ENCODE data around the gene MRPL55.
A peak's percentile ranks its signal among the peaks of the same experiment; 100 is the strongest.

MRPL55 gene

DNA sequence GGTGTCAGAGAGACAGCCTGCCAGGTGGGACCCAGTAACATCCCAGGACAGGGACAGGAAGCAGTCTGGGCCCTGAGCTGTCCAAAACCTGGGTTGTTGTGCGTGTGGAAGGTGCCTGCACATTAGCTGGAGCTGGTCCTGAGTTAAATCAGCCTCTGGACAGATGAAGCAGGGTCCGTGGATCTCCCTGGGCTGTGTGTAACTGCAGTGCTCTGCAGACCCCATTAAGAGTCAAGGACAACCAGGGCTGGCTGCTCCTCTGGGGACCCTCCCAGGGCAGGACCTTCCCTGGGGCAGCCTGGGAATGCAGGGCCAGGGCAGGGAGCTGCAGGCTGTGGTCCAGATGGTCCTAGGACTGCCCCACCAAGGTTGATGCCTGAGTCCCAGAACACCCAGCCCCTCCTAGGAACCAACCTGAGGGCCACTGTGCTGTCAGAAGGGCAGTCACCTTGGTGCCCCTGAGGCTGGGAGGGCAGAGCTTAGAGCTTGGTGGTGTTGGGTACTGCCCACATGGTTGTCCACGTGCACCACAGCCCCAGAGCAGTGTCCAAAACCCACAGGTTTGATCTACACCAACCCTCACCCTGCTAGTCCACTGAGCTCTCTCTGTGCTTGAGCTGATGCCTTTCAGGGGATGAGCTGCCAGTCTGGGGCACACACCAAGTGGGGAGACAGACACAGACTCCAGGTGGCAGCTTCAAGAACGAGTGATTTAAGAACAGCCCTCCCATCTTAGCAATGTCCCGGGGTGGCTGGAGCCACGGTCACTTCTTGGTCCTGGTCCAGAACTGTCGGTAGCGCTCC, 2.9 kb downstream of the MRPL55 start:
- no peaks in the 10 kb centered on the region for H3K9me3 ChIP-seq (ENCODE audit: insufficient read depth, low read depth, low read length)
- H3K36me3 ChIP-seq (ENCODE audit: insufficient read depth, low read length) = peaks cover 19% of the 10 kb centered on the region
- H3K9ac ChIP-seq (ENCODE audit: low read depth, low read length) = no peak overlapping the region
- WGBS = 92% methylated on average over 8 of the region's 8 CpGs
- no peak overlapping the region for H3K27ac ChIP-seq (ENCODE audit: low read depth, low read length)
- H3K4me3 ChIP-seq (ENCODE audit: low read length) = no peak overlapping the region
- 0 out of 2 replicates have a peak, but pooled peaks cover 5% of the 10 kb centered on the region for H3K4me1 ChIP-seq (ENCODE audit: insufficient read depth, low read length)
- peaks cover 13% of the 10 kb centered on the region for H3K27me3 ChIP-seq (ENCODE audit: insufficient read depth, low read length)

DNA sequence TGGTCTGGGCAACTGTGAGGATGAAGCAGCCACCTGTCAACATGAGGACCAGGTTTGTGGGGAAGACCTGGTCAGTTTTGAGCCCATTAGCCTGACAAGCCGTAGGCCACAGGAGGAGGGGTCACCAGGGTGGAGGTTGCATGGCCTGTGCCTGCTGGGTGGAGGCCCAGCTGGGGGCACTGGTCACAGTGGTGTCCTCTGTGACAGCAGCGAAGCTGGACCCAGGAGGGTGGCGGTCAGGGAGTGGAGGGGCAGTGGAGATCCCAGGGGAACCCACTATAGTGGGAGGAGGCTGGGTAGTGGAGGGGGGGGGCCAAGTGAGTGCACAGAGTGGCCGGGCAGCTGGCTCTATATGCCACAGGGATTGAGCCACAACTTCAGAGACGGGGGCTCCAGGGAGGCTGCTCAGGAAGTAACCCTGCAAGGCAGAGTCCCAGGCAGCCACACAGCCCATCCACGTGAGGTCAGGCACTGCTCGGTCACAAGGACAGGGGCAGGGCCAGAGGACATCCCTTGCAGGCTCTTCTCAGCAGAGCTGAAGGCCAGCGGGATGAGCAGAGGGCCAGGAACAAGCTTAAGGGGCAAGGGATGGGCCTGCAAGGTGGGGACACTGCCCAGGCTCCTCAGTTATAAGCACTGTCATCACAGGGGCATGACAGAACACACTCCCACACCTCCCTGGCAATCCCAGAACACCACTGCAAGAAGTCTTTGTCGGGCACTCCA, 3.7 kb downstream of the MRPL55 start:
- no peak overlapping the region for H3K9ac ChIP-seq (ENCODE audit: low read depth, low read length)
- no peak overlapping the region for H3K27ac ChIP-seq (ENCODE audit: low read depth, low read length)
- peaks cover 27% of the 10 kb centered on the region for H3K36me3 ChIP-seq (ENCODE audit: insufficient read depth, low read length)
- 91% methylated on average over 9 of the region's 9 CpGs for WGBS
- H3K27me3 ChIP-seq (ENCODE audit: insufficient read depth, low read length) = peaks cover 9% of the 10 kb centered on the region
- no peaks in the 10 kb centered on the region for H3K9me3 ChIP-seq (ENCODE audit: insufficient read depth, low read depth, low read length)
- 0 out of 2 replicates have a peak, but pooled peaks cover 4% of the 10 kb centered on the region for H3K4me1 ChIP-seq (ENCODE audit: insufficient read depth, low read length)
- H3K4me3 ChIP-seq (ENCODE audit: low read length) = no peak overlapping the region

DNA sequence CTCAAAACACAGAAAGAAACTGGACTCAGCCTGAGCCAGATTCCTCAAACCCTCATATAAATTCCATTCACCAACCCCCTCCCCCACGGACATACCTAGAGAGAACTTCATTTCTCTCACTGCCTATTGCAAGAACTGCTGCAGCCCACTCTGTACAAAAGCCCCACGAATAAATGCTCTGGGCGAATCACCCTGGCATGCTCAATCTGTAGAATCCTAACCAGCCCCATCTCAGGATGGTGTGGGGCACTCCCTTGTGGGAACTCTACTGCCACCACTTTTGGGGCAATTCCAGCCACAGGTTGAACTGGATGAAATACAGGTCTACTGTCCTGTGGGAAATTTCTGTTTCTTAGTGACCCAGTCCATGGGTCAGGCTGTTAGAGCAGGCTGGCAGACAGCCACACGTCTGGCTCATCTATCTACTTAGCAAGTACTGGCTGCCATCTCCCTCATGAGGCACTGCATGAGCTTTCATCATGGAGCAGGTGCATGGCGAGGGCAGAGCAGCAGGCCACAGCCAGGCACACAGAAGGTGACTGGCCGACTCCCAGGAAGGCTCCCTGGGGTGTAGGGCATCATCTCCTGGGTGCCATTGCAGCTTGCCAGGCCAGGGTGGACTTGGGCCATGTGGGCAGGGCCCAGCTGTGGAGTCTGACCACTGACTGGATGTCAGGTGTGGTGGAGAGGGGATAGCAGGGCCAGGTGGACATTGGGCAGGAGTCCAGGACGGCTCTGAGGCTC, 4.4 kb downstream of the MRPL55 start:
- no peak overlapping the region for H3K27ac ChIP-seq (ENCODE audit: low read depth, low read length)
- H3K36me3 ChIP-seq (ENCODE audit: insufficient read depth, low read length) = peaks cover 33% of the 10 kb centered on the region
- WGBS = 85% methylated on average over 7 of the region's 7 CpGs
- no peak overlapping the region for H3K9ac ChIP-seq (ENCODE audit: low read depth, low read length)
- no peak overlapping the region for H3K4me3 ChIP-seq (ENCODE audit: low read length)
- no peaks in the 10 kb centered on the region for H3K4me1 ChIP-seq (ENCODE audit: insufficient read depth, low read length)
- peaks cover 2% of the 10 kb centered on the region for H3K27me3 ChIP-seq (ENCODE audit: insufficient read depth, low read length)
- no peaks in the 10 kb centered on the region for H3K9me3 ChIP-seq (ENCODE audit: insufficient read depth, low read depth, low read length)

DNA sequence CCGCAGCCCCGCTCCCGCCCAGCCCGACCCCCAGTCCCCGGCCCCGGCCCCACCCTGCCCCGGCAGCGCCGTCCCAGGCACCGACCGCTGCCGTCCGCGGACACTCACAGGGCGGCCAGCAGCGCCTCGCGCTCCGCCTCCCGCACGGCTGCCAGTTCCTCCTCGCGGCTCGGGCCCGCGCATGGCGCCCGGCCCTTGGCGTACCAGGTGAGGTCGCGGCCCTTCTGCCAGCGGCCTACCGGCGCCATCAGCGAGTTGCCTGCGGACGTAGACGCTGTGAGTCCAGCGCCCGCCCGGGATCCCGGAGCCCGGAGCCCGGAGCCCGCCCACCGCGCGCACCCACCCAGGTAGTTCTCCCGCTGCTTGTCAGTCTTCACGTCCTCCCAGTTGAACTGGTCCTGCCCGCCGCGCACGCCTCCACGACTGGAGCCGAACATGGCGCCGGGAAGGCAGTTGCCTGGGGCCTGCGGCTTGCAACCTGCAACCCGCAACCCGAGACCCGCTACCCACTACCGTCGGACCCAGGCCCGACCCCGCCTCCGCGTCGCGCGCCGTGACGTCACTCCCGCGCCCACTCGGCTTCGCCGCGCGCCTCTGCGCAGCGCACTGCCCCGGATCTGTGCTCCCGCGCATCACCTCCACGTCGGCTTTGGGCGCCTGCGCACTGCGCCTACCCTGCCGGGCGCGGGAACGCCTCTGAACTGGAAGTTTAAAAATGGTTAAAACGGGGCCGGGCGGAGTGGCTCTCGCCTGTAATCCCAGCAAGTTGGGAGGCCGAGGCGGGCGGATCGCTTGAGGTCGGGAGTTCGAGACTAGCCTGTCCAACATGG, 6.1 kb downstream of the MRPL55 start, which contains the start of gene C1orf35:
Gene C1orf35 (minus strand): TSS at position 535 of the 830 bp plus-strand sequence. CDS start 98 bp downstream, at position 437.
- WGBS = under 1% methylated on average over 104 of the region's 104 CpGs
- Histone ChIP-seq H3K27ac (ENCODE audit: low read depth, low read length) (peak within 1 kb of the TSS; percentile 90), H3K4me3 (ENCODE audit: low read length) (peak within 1 kb of the TSS; percentile 89), H3K27me3 (ENCODE audit: insufficient read depth, low read length) (no peaks in the 10 kb centered on the region), H3K9ac (ENCODE audit: low read depth, low read length) (peak within 1 kb of the TSS; percentile 81), H3K9me3 (ENCODE audit: insufficient read depth, low read depth, low read length) (no peaks in the 10 kb centered on the region), H3K4me1 (ENCODE audit: insufficient read depth, low read length) (no peaks in the 10 kb centered on the region), H3K36me3 (ENCODE audit: insufficient read depth, low read length) (peaks cover 49% of the 10 kb centered on the region)

DNA sequence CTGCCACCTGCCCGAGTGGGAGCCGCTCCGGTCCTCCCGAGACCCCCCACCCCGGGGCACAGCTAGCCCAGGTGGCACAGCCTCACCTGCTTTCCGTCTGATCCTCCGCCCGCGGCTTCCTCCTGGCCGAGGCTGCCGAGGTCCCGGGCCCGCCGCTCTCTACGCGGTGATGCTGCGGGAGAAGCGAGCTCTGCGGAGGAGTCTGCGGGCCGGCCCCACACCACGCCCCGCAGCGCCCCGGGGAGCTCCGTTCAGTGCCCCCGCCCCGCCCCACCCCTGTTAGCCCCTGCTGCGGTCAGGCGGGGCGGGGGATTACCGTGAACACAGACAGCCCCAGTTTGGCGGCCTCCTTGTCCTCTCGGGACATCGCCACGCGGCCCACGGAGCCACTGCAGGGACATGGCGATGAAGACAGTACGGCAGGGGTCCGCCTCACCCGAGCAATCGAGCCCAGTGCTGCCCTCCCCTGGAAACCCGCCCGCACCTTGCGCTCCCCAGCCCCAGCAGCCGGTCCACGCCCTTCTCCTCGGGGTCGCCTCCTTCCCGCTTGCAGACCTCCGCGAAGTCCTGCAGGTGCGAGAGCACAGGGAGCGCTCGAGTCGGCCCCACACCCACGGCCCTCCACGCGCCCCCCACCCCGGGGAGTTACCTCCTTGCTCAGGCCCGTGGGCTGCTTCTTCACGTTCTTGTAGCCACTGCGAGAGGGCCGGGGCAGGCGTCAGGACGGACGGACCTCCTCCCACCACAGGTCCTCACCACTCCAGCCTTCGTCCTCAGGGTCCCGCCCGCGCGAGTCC, 6.9 kb downstream of the MRPL55 start:
- peak overlapping the region; percentile 81 for H3K9ac ChIP-seq (ENCODE audit: low read depth, low read length)
- H3K27me3 ChIP-seq (ENCODE audit: insufficient read depth, low read length) = no peaks in the 10 kb centered on the region
- 6% methylated on average over 73 of the region's 73 CpGs for WGBS
- no peaks in the 10 kb centered on the region for H3K4me1 ChIP-seq (ENCODE audit: insufficient read depth, low read length)
- H3K9me3 ChIP-seq (ENCODE audit: insufficient read depth, low read depth, low read length) = no peaks in the 10 kb centered on the region
- H3K4me3 ChIP-seq (ENCODE audit: low read length) = peak overlapping the region; percentile 89
- H3K27ac ChIP-seq (ENCODE audit: low read depth, low read length) = no peak overlapping the region
- H3K36me3 ChIP-seq (ENCODE audit: insufficient read depth, low read length) = peaks cover 58% of the 10 kb centered on the region

DNA sequence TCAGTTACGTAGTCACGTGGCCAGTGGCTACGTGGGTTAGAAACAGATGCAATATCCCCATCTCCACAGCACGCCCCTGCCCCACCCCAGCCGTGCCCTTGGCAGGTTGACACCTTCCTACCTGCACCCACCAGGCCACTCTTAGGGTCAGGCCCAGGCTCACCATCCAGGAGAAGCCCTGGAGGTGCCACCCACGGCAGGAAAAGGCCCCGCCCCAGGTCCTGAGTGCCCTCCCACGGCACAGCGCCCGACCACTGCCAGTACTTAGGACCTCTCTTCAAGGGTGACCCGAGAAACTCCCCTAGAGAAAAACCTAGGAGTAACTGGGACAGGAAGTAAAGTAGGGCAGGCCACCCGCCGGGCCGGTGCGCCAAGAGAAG, 7.5 kb downstream of the MRPL55 start:
- peak overlapping the region; percentile 81; the same call in 1 of the 2 replicates for H3K9ac ChIP-seq (ENCODE audit: low read depth, low read length)
- 72% methylated on average over 15 of the region's 15 CpGs for WGBS
- H3K36me3 ChIP-seq (ENCODE audit: insufficient read depth, low read length) = peaks cover 58% of the 10 kb centered on the region
- H3K4me1 ChIP-seq (ENCODE audit: insufficient read depth, low read length) = no peaks in the 10 kb centered on the region
- H3K27me3 ChIP-seq (ENCODE audit: insufficient read depth, low read length) = no peaks in the 10 kb centered on the region
- no peaks in the 10 kb centered on the region for H3K9me3 ChIP-seq (ENCODE audit: insufficient read depth, low read depth, low read length)
- peak overlapping the region; percentile 89 for H3K4me3 ChIP-seq (ENCODE audit: low read length)
- H3K27ac ChIP-seq (ENCODE audit: low read depth, low read length) = no peak overlapping the region

DNA sequence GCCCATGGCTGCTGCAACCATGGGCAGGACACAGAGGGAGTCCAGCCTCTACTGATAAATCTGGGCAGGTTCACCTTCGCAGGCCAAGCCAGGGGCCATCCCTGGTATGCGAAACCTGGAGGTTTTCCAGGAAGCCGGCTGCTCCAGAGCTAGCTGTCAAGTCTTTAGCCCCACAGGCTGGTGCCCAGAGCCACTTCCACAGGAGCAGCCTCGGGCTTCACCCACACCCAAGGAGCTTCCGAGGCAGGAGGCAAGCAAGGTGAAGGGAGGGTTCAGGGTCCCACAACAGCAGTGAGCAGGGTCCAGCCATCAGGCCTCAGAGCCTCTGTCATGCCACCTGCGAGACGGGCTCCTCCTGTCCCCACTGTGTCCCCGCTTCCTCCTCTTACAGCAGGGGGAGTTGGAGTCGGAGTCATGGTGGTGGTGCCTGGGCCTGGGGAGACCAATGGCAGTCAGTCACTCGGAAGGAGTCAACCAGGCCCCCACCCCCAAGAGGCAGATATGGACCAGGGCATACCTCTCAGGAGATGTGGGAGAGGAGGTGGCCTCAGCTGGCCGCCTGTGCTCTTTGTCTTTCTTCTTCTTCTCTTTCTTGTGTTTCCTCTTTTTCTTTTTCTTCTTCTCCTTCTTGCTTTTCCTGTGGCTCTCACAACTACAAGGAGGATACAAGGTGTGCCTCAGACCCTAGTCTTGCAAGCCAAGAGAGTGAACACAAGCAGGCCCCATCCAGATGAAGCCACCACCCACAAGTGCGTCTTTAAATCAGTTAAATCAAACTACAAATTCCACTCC, 8.1 kb downstream of the MRPL55 start:
- Histone ChIP-seq H3K4me3 (ENCODE audit: low read length) (peak overlapping the region; percentile 89; the same call in 1 of the 2 replicates), H3K9ac (ENCODE audit: low read depth, low read length) (no peak overlapping the region), H3K4me1 (ENCODE audit: insufficient read depth, low read length) (no peaks in the 10 kb centered on the region), H3K27me3 (ENCODE audit: insufficient read depth, low read length) (no peaks in the 10 kb centered on the region), H3K27ac (ENCODE audit: low read depth, low read length) (no peak overlapping the region), H3K9me3 (ENCODE audit: insufficient read depth, low read depth, low read length) (no peaks in the 10 kb centered on the region), H3K36me3 (ENCODE audit: insufficient read depth, low read length) (peaks cover 53% of the 10 kb centered on the region)
- WGBS = 95% methylated on average over 12 of the region's 12 CpGs

DNA sequence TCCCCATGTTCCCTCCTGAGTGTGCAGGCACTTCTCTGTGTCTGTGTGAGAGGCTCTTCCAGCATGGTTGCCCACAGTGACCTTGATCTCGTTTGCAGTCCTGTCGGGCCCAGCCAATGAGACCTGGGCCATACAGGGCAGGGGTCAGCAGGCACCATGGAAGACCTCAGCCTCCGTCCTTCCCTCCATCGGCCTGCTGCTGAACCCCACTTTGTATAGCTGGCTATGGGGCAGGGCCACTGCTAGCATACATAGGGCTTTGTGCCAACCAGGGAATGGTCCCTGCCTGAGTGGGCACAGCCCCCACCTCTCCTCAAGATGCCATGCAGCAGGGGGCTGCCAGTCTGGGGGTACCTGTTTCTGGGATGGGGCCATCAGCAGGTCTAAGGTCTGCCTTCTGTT, 9.8 kb downstream of the MRPL55 start:
- 98% methylated on average over 4 of the region's 4 CpGs for WGBS
- Histone ChIP-seq H3K36me3 (ENCODE audit: insufficient read depth, low read length) (peaks cover 53% of the 10 kb centered on the region), H3K9me3 (ENCODE audit: insufficient read depth, low read depth, low read length) (no peaks in the 10 kb centered on the region; the same call in 1 of the 2 replicates), H3K4me3 (ENCODE audit: low read length) (no peak overlapping the region), H3K9ac (ENCODE audit: low read depth, low read length) (no peak overlapping the region), H3K27me3 (ENCODE audit: insufficient read depth, low read length) (no peaks in the 10 kb centered on the region), H3K27ac (ENCODE audit: low read depth, low read length) (no peak overlapping the region), H3K4me1 (ENCODE audit: insufficient read depth, low read length) (no peaks in the 10 kb centered on the region)

DNA sequence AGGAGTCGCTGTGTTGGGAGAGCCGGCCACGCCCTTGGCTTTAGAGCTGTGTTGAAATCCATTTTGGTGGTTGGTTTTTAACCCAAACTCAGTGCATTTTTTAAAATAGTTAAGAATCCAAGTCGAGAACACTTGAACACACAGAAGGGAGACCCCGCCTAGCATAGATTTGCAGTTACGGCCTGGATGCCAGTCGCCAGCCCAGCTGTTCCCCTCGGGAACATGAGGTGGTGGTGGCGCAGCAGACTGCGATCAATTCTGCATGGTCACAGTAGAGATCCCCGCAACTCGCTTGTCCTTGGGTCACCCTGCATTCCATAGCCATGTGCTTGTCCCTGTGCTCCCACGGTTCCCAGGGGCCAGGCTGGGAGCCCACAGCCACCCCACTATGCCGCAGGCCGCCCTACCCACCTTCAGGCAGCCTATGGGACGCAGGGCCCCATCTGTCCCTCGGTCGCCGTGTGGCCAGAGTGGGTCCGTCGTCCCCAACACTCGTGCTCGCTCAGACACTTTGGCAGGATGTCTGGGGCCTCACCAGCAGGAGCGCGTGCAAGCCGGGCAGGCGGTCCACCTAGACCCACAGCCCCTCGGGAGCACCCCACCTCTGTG, 10.7 kb downstream of the MRPL55 start:
- H3K4me1 ChIP-seq (ENCODE audit: insufficient read depth, low read length) = no peaks in the 10 kb centered on the region

More for the DNA sequence above, 10.7 kb downstream of the MRPL55 start:
- no peak overlapping the region for H3K27ac ChIP-seq (ENCODE audit: low read depth, low read length)
- H3K9me3 ChIP-seq (ENCODE audit: insufficient read depth, low read depth, low read length) = no peaks in the 10 kb centered on the region; the same call in 1 of the 2 replicates
- H3K9ac ChIP-seq (ENCODE audit: low read depth, low read length) = no peak overlapping the region
- no peaks in the 10 kb centered on the region for H3K27me3 ChIP-seq (ENCODE audit: insufficient read depth, low read length)
- peaks cover 53% of the 10 kb centered on the region for H3K36me3 ChIP-seq (ENCODE audit: insufficient read depth, low read length)
- 95% methylated on average over 28 of the region's 28 CpGs for WGBS
- no peak overlapping the region for H3K4me3 ChIP-seq (ENCODE audit: low read length)
